ENCODE data around the gene CAB39.

- TF ChIP-seq PATZ1 (CRISPR knock-in tag; IDR thresholded peaks at IDR 0.05; ENCODE audit: borderline replicate concordance) (no peak), TCF4 (CRISPR knock-in tag; IDR thresholded peaks at IDR 0.05; ENCODE audit: borderline replicate concordance) (no peak), ZFP30 (CRISPR knock-in tag; IDR thresholded peaks at IDR 0.05) (no peak), GLIS3 (CRISPR knock-in tag; IDR thresholded peaks at IDR 0.05) (no peak), TSHZ2 (CRISPR knock-in tag; IDR thresholded peaks at IDR 0.05) (no peak), CREB5 (CRISPR knock-in tag; IDR thresholded peaks at IDR 0.05; ENCODE audit: low read depth) (no peak), ARNTL (CRISPR knock-in tag; IDR thresholded peaks at IDR 0.05; ENCODE audit: borderline replicate concordance, low read depth) (no peak)
Measured at GRCh38 chr2:230812033-230812432, 99.4 kb downstream of the CAB39 start.

Data from SK-N-SH treated with all-trans-retinoic acid at 6 μM for 48 hours (cell line).